K562 treated with DMSO at 1 percent for 24 hours (cell line): ENCODE data around the gene CIROP. TPM values are rescaled to one million over a fixed set of nuclear protein-coding genes. Genes with fewer than 3 reads are reported as not detected.

Source experiments
- total RNA-seq: library from RNA; unstranded; fragments of 300-600 nt; gene quantifications from 2 replicates; pipeline ENCODE4 v1.2.3, GENCODE V29; 2022; ENCODE audit warnings: low read depth; ENCODE audit not compliant: insufficient read depth

CIROP gene, protein sequence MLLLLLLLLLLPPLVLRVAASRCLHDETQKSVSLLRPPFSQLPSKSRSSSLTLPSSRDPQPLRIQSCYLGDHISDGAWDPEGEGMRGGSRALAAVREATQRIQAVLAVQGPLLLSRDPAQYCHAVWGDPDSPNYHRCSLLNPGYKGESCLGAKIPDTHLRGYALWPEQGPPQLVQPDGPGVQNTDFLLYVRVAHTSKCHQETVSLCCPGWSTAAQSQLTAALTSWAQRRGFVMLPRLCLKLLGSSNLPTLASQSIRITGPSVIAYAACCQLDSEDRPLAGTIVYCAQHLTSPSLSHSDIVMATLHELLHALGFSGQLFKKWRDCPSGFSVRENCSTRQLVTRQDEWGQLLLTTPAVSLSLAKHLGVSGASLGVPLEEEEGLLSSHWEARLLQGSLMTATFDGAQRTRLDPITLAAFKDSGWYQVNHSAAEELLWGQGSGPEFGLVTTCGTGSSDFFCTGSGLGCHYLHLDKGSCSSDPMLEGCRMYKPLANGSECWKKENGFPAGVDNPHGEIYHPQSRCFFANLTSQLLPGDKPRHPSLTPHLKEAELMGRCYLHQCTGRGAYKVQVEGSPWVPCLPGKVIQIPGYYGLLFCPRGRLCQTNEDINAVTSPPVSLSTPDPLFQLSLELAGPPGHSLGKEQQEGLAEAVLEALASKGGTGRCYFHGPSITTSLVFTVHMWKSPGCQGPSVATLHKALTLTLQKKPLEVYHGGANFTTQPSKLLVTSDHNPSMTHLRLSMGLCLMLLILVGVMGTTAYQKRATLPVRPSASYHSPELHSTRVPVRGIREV
- not detected in 2 replicates for total RNA-seq

DNA sequence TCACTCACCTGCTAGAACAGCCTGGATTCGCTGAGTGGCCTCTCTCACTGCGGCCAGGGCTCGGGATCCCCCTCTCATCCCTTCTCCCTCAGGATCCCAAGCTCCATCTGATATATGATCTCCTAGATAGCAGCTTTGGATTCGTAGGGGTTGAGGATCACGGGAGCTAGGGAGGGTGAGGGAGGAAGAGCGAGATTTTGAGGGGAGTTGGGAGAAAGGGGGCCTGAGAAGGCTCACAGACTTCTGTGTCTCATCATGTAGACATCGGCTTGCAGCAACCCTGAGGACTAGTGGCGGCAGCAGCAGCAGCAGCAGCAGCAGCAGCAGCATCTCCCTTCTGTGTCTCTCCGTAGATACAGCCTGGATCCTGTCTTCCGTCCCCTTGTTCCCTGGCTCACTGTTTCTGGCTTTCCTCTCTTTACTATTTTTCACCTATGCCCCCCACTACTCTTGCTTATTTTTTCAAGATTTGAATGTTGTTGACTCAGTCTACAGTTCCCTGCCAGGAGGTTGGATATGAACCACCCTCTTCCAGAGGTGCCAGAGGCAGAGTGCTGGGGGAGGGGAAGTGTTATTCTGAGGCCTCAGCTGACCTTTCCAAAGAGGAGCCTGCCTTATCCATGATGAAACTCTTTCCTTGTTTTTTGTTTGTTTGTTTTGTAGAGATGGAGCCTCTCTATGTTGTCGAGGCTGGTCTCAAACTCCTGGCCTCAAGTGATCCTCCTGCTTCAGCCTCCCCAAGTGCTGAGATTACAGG, at the start of gene CIROP:
CIROP (minus strand) TSS at position 399 of the 757 bp plus-strand sequence; CDS start at position 330, 69 bp downstream.

DNA sequence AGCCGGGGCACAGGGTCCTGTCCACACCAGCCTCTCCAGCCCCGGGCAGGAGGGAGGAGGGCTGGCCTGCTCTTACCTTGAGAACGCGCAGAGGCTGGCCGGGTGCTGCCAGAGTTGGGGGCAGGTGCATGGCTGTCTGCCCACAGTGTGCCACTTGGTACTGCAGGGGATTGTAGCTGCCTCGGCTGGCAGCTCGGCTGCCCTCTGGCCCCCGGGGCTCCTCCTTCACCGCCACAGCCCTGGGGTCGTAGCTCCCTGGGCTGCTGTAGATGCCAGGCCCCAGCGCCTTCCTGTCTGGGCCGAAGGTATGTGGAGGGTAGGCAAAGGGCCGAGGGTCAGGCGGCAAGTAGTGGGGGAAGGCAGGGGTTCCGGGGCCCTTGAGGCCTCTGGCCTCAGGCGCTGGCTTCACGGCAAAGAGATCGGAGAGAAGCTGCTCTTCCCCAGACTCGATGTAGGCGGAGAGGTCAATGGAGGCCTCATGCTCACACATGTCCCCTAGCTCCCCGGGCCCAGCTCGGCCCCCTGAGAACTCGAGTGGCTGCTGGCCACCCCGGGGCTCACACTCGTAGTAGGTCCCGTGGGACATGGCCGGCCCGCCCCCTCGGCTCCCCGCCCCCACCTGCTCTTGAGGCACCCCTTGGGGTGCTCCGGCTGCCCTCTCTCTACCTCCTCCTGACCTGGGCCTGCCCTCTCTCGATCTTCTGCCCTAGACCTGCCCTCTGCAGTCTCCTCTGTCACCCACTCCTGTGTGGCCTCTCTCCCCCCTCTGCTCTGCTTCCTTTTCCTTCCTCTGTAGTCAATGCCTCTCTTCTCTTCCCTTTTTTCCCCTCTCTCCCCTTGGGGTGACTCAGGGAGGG, 13.9 kb upstream of the CIROP start, which contains the start of gene CEBPE:
CEBPE (minus strand) TSS at position 750 of the 857 bp plus-strand sequence; CDS start at position 586, 164 bp downstream.

DNA sequence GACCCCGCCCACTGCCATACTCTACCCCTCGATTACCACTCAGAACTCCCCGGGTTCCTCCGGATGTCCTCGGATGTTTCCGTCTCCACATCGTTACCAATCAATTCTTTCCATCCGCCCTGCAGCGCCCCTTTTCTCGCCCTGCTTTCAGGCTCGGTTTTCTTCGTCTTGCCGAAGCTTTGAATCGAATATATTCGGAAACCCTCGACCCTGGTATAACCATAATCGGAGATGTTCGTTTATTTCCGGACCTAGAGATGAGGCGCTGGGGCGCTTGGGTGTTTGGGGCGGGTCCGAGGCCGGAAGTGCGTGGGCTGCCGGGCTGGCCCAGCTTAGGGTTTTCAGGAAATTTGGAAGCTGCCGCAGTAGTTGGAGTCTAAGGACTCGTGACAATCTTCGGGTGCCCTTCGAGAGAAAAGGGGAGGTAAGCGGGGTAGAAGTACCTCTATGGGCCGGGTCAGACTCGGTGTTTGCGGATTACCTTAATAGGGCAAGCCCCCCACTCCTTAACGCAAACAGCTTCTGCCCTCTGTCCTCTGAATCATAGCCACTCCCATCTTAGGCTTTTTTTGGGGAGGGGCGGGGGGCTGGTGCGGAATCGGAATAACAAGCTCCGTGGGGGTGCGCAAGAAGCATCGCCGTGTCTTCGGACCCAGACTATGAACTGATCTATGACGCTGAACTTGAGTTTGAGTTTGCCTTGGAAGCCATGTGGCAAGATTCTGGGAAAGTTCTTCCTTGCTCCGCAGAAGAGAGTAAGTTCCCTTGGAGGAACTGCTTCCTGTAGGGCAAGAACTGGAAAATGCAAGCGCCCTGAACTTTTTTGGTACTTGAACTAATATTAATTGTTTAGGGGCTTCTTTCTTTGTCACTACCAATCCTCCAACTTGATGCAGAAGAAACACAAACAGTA, 9.3 kb downstream of the CIROP start, which contains the start of gene C14orf119:
C14orf119 (plus strand) TSS at position 310 of the 913 bp plus-strand sequence. CDS start 2,154 bp downstream, outside the sequence.

DNA sequence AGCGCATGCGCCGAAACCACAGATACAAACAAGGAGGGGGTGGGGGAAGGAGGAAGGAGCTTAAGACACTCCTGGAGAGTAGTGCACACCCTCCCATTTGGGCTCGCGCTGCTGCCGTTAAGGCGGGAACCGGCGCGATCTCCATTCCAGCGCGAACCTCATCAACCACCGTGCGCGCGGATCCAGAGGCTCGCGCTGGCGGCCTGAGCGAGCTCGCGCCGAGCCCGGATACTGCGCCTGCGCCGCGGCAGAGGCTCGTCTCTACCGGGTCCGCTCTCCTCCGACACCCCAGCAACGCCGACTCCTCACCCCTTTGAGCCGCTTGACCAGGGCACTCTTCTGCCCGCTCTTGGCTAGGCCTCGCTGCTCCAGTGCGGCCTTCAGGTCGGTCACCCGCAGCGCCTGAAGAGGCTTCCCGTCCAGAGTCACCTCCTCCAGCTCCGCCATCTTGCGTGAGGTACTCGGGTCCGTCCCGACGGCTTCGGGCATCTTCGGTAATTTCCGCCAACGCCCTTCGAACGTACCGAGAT, 10.1 kb downstream of the CIROP start, which contains the start of gene ACIN1:
ACIN1 (minus strand) TSS at position 471 of the 530 bp plus-strand sequence; CDS start at position 447, 24 bp downstream.

DNA sequence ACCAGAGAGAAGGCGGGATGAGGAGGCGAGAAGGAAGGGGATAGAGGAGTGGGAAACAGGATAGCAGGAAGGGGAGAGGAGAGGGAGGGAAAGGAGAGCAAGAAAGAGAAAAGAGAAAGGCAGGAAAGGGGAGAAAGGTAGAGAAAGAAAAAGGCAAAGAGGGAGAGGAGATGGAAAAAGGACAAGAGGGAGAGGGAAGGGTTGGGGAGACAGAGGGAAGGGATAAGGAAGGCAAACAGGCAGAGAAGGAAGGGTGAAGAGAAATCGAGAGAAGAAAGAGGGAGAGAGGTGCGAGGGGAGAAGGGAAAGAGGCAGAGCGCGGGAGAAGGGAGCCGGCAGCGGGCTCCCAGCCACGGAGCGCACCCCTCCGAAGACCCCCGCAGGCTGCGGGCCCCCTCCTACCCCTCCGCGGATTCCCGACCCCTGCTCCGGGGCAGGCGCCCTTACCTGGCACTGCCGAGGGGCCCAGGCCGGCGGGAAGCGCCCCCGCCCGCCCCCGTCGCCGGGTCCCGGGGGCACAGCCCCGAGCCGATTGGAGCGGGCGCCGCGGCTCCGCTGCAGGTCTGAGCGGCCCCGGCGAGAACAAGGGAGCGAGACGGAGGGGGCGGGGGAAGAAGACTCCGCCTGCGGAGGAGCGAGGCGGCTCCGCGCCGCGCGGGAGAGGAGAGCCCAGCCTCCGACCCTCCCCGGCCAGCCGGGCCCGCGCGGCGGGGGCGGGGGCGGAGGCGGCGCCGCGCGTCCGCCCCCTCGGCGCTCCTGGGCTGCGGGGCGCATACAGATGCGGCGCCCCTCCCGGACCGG, 47.6 kb downstream of the CIROP start, which contains the start of gene CDH24:
CDH24 (minus strand) TSS at position 565 of the 801 bp plus-strand sequence. CDS start 1,787 bp downstream, outside the sequence.

Other genes with a start within 250 kb of the CIROP start
- 75.9 and 77.9 TPM in 2 replicates for gene LRP10, start 233.2 kb downstream of the CIROP start, total RNA-seq
- gene REM2, start 221.8 kb downstream of the CIROP start, total RNA-seq = 0.79 and 1.2 TPM in 2 replicates
- gene RBM23, start 185.8 kb downstream of the CIROP start, total RNA-seq = 44.1 and 51.2 TPM in 2 replicates
- 92.0 and 107 TPM in 2 replicates for gene PRMT5, start 175.6 kb downstream of the CIROP start, total RNA-seq
- gene HAUS4, start 147.9 kb downstream of the CIROP start, total RNA-seq = 103 and 114 TPM in 2 replicates
- gene AJUBA, start 122.4 kb downstream of the CIROP start, total RNA-seq = 13.0 and 13.8 TPM in 2 replicates
- gene C14orf93, start 94.8 kb downstream of the CIROP start, total RNA-seq = 24.9 and 27.5 TPM in 2 replicates
- 142 and 154 TPM in 2 replicates for gene PSMB5, start 70.1 kb downstream of the CIROP start, total RNA-seq
- gene PSMB11, start 62.8 kb downstream of the CIROP start, total RNA-seq = not detected in 2 replicates
- 19.6 and 20.7 TPM in 2 replicates for gene CDH24, start 47.5 kb downstream of the CIROP start, total RNA-seq
- gene ACIN1, start 9.9 kb downstream of the CIROP start, total RNA-seq = 102 and 115 TPM in 2 replicates
- 33.7 and 50.7 TPM in 2 replicates for gene C14orf119, start 9.5 kb downstream of the CIROP start, total RNA-seq
- not detected in 2 replicates for gene CEBPE, start 14.3 kb upstream of the CIROP start, total RNA-seq
- 7.6 and 9.6 TPM in 2 replicates for gene SLC7A8, start 78.7 kb upstream of the CIROP start, total RNA-seq
- not detected in 2 replicates for gene RNF212B, start 132.9 kb upstream of the CIROP start, total RNA-seq
- 11.7 and 15.7 TPM in 2 replicates for gene HOMEZ, start 181.1 kb upstream of the CIROP start, total RNA-seq
- gene PPP1R3E, start 197.9 kb upstream of the CIROP start, total RNA-seq = 9.0 and 10.3 TPM in 2 replicates
- 18.4 and 20.3 TPM in 2 replicates for gene BCL2L2, start 201.8 kb upstream of the CIROP start, total RNA-seq
- 97.6 and 109 TPM in 2 replicates for gene PABPN1, start 216.5 kb upstream of the CIROP start, total RNA-seq
- 0.73 and 1.1 TPM in 2 replicates for gene SLC22A17, start 247.9 kb upstream of the CIROP start, total RNA-seq